B cell (primary cell): Measurements from ENCODE around the gene IL1RAP. TPM values are rescaled to one million over a fixed set of nuclear protein-coding genes. Genes with fewer than 3 reads are reported as not detected.

Experiments used
- ATAC-seq: fragments of 200-7000 bp; cut with Tn5 transposase; one replicate; pipeline ENCODE4 v1.10.0; 2021; ENCODE audit warnings: low read depth, mild to moderate bottlenecking, moderate number of reproducible peaks, moderate library complexity
- CTCF ChIA-PET: fragments of 350-600 bp; sonication (Branson Sonifier 250); formaldehyde crosslinking; loops from one replicate; lab custom pipeline; 2021; ENCODE audit warnings: antibody characterized with exemption, inconsistent platforms; lab: Charles Lee
- POLR2A ChIA-PET: fragments of 350-600 bp; sonication (Branson Sonifier 250); formaldehyde crosslinking; loops from one replicate; lab custom pipeline; 2021; ENCODE audit warnings: antibody characterized with exemption; lab: Charles Lee
- DNase-seq: peaks from one replicate; pipeline ENCODE4 v3.0.0; 2013
- H2AFZ ChIP-seq: 2 replicates; pipeline ENCODE4 v1.6.1; 2012; ENCODE audit warnings: mild to moderate bottlenecking, low read depth, low read length; ENCODE audit not compliant: insufficient read depth, poor library complexity, severe bottlenecking
- H3K27ac ChIP-seq, 2 donors: 1 replicate in 1 of 2; 2 replicates in 1 of 2; pipeline ENCODE4 v1.5.1; 2012 to 2013; ENCODE audit warnings: low read length in 2 of 2, mild to moderate bottlenecking in 2 of 2, moderate library complexity in 1 of 2
- H3K27me3 ChIP-seq, 4 experiments: fragments of 200-600 bp in 1 of 4; sonication (generic) in 1 of 4; replicated peaks in 1 of 4; 1 replicate in 2 of 4; 2 replicates in 2 of 4; pipeline versions ENCODE4 v1.6.1 to v1.7.0; 2013 to 2016; ENCODE audit warnings: low read length in 3 of 4, mild to moderate bottlenecking in 2 of 4, mixed read lengths in 1 of 4, moderate library complexity in 1 of 4; ENCODE audit not compliant: insufficient read depth in 4 of 4, control insufficient read depth in 3 of 4; ENCODE audit errors: control extremely low read depth in 1 of 4
- H3K36me3 ChIP-seq, 2 experiments: replicated peaks in 1 of 2; 1 replicate in 1 of 2; 2 replicates in 1 of 2; pipeline versions ENCODE4 v1.6.1 to v1.7.1; 2013; ENCODE audit warnings: low read length in 1 of 2; ENCODE audit not compliant: insufficient read depth in 2 of 2, control insufficient read depth in 1 of 2; ENCODE audit errors: control extremely low read depth in 1 of 2, extremely low read depth in 1 of 2
- H3K4me1 ChIP-seq, 2 donors: fragments of 200-600 bp in 1 of 2; sonication (generic) in 1 of 2; 1 replicate in 1 of 2; 2 replicates in 1 of 2; pipeline versions ENCODE4 v1.5.1 to v1.6.1; 2013 to 2017; ENCODE audit warnings: low read length in 2 of 2; ENCODE audit not compliant: control insufficient read depth in 2 of 2, insufficient read depth in 2 of 2
- H3K4me2 ChIP-seq: replicated peaks from 2 replicates; pipeline ENCODE3; 2012; ENCODE audit warnings: mild to moderate bottlenecking, low read depth, low read length; ENCODE audit not compliant: poor library complexity, severe bottlenecking
- H3K4me3 ChIP-seq, 5 experiments: fragments of 200-600 bp in 1 of 5; sonication (generic) in 1 of 5; 1 replicate in 3 of 5; 2 replicates in 2 of 5; pipeline versions ENCODE4 v1.5.1 to v1.7.0; 2011 to 2016; ENCODE audit warnings: low read length in 4 of 5, mild to moderate bottlenecking in 4 of 5, low read depth in 2 of 5, control low read depth in 1 of 5, moderate library complexity in 1 of 5; ENCODE audit not compliant: insufficient read depth in 1 of 5; ENCODE audit errors: control extremely low read depth in 1 of 5, extremely low read depth in 1 of 5
- H3K79me2 ChIP-seq: fragments of 200-600 bp; sonication (generic); one replicate; pipeline ENCODE4 v1.6.0; 2016; ENCODE audit warnings: low read length; ENCODE audit not compliant: control insufficient read depth, insufficient read depth
- H3K9ac ChIP-seq: fragments of 200-600 bp; sonication (generic); 2 replicates; pipeline ENCODE4 v1.6.1; 2017; ENCODE audit warnings: mild to moderate bottlenecking, low read length, moderate library complexity
- H3K9me3 ChIP-seq, 3 donors: one replicate each; pipeline versions ENCODE4 v1.6.1 to v1.7.1; 2013; ENCODE audit warnings: low read length in 2 of 3; ENCODE audit not compliant: control insufficient read depth in 2 of 3, insufficient read depth in 1 of 3; ENCODE audit errors: control extremely low read depth in 1 of 3
- H4K20me1 ChIP-seq: 2 replicates; pipeline ENCODE4 v1.6.0; 2012; ENCODE audit warnings: mild to moderate bottlenecking, low read length; ENCODE audit not compliant: insufficient read depth, control insufficient read depth, poor library complexity, severe bottlenecking
- H3K27ac Mint-ChIP-seq: one replicate; pipeline ENCODE4 v1.8.0; 2021; ENCODE audit warnings: mixed read lengths
- H3K27me3 Mint-ChIP-seq: one replicate; pipeline ENCODE4 v1.8.0; 2021; ENCODE audit warnings: mixed read lengths
- H3K4me1 Mint-ChIP-seq: one replicate; pipeline ENCODE4 v1.8.0; 2021; ENCODE audit warnings: mixed read lengths
- H3K4me3 Mint-ChIP-seq: one replicate; pipeline ENCODE4 v1.8.0; 2021; ENCODE audit warnings: mixed read lengths
- H3K9me3 Mint-ChIP-seq: one replicate; pipeline ENCODE4 v1.8.0; 2022; ENCODE audit warnings: mixed read lengths; ENCODE audit not compliant: insufficient read depth
- CTCF ChIP-seq: fragments of 200-600 bp; IDR thresholded peaks from one replicate; pipeline ENCODE4 v1.8.0; 2022; ENCODE audit warnings: antibody characterized with exemption, mild to moderate bottlenecking
- EZH2 ChIP-seq: IDR thresholded peaks from 2 replicates; pipeline ENCODE4 v1.6.1; 2012; ENCODE audit warnings: borderline replicate concordance, low read depth, mild to moderate bottlenecking, moderate library complexity, low read length; ENCODE audit not compliant: insufficient read depth, poor library complexity, severe bottlenecking
- WGBS: methylation state at CpG from one replicate; pipeline ENCODE4 v1.1.5; 2013; ENCODE audit warnings: missing lambda C conversion rate; ENCODE audit not compliant: insufficient coverage; 5-methylcytosine and 5-hydroxymethylcytosine counted together
- intact Hi-C: fragments of 100-400 bp; cut with micrococcal nuclease; formaldehyde crosslinking; loops from one replicate; pipeline ENCODE4 v1.10.0; 2022
- polyA plus RNA-seq: library from polyadenylated mRNA; depleted of rRNA; stranded (reverse); fragments of >200 nt; gene quantifications from 2 replicates; pipeline ENCODE4 v1.2.3, GENCODE V29; 2012
- total RNA-seq, 2 donors: library from RNA; stranded (reverse); fragments of 120-200 nt in 1 of 2; gene quantifications; 1 replicate in 1 of 2; 2 replicates in 1 of 2; pipeline versions ENCODE4 v1.2.3 to v1.2.4, GENCODE V29; 2013 to 2022

Gene IL1RAP
- total and polyA plus RNA-seq, 2 donors (not counting 1 experiment from before 2014, with no cell fraction given) = 2.3 to 11.5 TPM

- no peak overlapping the region for H3K27ac Mint-ChIP-seq
- 72% methylated on average over 4 of the region's 7 CpGs for WGBS
- no peaks in the 10 kb centered on the region for H3K9me3 Mint-ChIP-seq
- Histone ChIP-seq H3K27ac (no peak overlapping the region), H3K4me1 (no peaks in the 10 kb centered on the region), H3K79me2 (no peaks in the 10 kb centered on the region), H3K4me2 (no peak overlapping the region), H3K9me3 (no peaks in the 10 kb centered on the region), H3K36me3 (no peaks in the 10 kb centered on the region), H4K20me1 (no peaks in the 10 kb centered on the region), H3K27me3 (no peaks in the 10 kb centered on the region), H2AFZ (no peak overlapping the region), H3K9ac (no peak overlapping the region), H3K4me3 (no peak overlapping the region)
- POLR2A ChIA-PET = no interaction called here
- TF ChIP-seq CTCF = no peak
- TF ChIP-seq EZH2 = no peak
- H3K27me3 Mint-ChIP-seq = no peaks in the 10 kb centered on the region
- intact Hi-C loops = no loop called here
- CTCF ChIA-PET = no interaction called here
- H3K4me1 Mint-ChIP-seq = peaks cover 7% of the 10 kb centered on the region
- DNase-seq (no peak), ATAC-seq (no peak)
- no peak overlapping the region for H3K4me3 Mint-ChIP-seq
Observed at GRCh38 chr3:190532731-190533203, 18.9 kb downstream of the IL1RAP start.

GRCh38 chr3:190533511-190534281 is 19.8 kb downstream of the IL1RAP start:
- Mint-ChIP-seq H3K9me3 (no peaks in the 10 kb centered on the region), H3K27me3 (no peaks in the 10 kb centered on the region), H3K4me1 (peaks cover 9% of the 10 kb centered on the region), H3K27ac (no peak overlapping the region), H3K4me3 (no peak overlapping the region)
- H3K4me3 ChIP-seq = no peak overlapping the region
- TF ChIP-seq CTCF = no peak
- TF ChIP-seq EZH2 = no peak
- ATAC-seq (no peak), DNase-seq (no peak)
- H3K79me2 ChIP-seq = no peaks in the 10 kb centered on the region
- POLR2A ChIA-PET = no interaction called here
- H3K4me2 ChIP-seq = no peak overlapping the region
- no peaks in the 10 kb centered on the region for H3K4me1 ChIP-seq
- H3K27me3 ChIP-seq = no peaks in the 10 kb centered on the region
- H3K27ac ChIP-seq = no peak overlapping the region
- intact Hi-C loops = no loop called here
- H2AFZ ChIP-seq = no peak overlapping the region
- no peaks in the 10 kb centered on the region for H4K20me1 ChIP-seq
- H3K9ac ChIP-seq = no peak overlapping the region
- WGBS = 61% methylated on average over 9 of the region's 13 CpGs
- CTCF ChIA-PET = no interaction called here
- no peaks in the 10 kb centered on the region for H3K9me3 ChIP-seq
- H3K36me3 ChIP-seq = no peaks in the 10 kb centered on the region
